H9 (cell line): Measurements from ENCODE around the gene CDH6. TPM values are rescaled to one million over a fixed set of nuclear protein-coding genes. Genes with fewer than 3 reads are reported as not detected.

ENCODE experiments used
- DNase-seq: peaks from one replicate; pipeline ENCODE4 v3.0.0-alpha.2; 2017
- H2AFZ ChIP-seq: one replicate; pipeline ENCODE4 v1.6.1; 2013; ENCODE audit warnings: mild to moderate bottlenecking, low read length, control low read depth, moderate library complexity
- H2AK5ac ChIP-seq: 2 replicates; pipeline ENCODE4 v1.6.1; 2013; ENCODE audit warnings: low read length, control low read depth, mixed read lengths; ENCODE audit not compliant: insufficient read length
- H2BK120ac ChIP-seq: one replicate; pipeline ENCODE4 v1.6.1; 2013; ENCODE audit warnings: low read depth, mild to moderate bottlenecking, low read length, control low read depth, inconsistent platforms; ENCODE audit not compliant: poor library complexity, severe bottlenecking
- H2BK12ac ChIP-seq: 2 replicates; pipeline ENCODE4 v1.6.1; 2013; ENCODE audit warnings: low read length, control low read depth, mixed read lengths, low read depth; ENCODE audit not compliant: insufficient read length
- H2BK15ac ChIP-seq: 2 replicates; pipeline ENCODE4 v1.6.1; 2013; ENCODE audit warnings: low read depth, low read length, control low read depth
- H2BK20ac ChIP-seq: one replicate; pipeline ENCODE4 v1.6.1; 2013; ENCODE audit warnings: low read depth, mild to moderate bottlenecking, low read length, control low read depth, inconsistent platforms; ENCODE audit not compliant: poor library complexity, severe bottlenecking
- H2BK5ac ChIP-seq: 2 replicates; pipeline ENCODE4 v1.6.1; 2013; ENCODE audit warnings: low read length, control low read depth, mixed read lengths; ENCODE audit not compliant: insufficient read length
- H3K14ac ChIP-seq: 2 replicates; pipeline ENCODE4 v1.6.1; 2013; ENCODE audit warnings: low read length, control low read depth; ENCODE audit not compliant: insufficient read depth
- H3K18ac ChIP-seq: 2 replicates; pipeline ENCODE4 v1.6.1; 2013; ENCODE audit warnings: low read depth, mild to moderate bottlenecking, mixed read lengths, low read length, control low read depth; ENCODE audit not compliant: insufficient read length
- H3K23ac ChIP-seq: 2 replicates; pipeline ENCODE4 v1.6.1; 2013; ENCODE audit warnings: low read length, control low read depth, mixed read lengths, low read depth; ENCODE audit not compliant: insufficient read length
- H3K23me2 ChIP-seq: 2 replicates; pipeline ENCODE4 v1.6.1; 2013; ENCODE audit warnings: low read depth, mild to moderate bottlenecking, mixed read lengths, low read length, control low read depth; ENCODE audit not compliant: insufficient read length, poor library complexity, severe bottlenecking
- H3K27ac ChIP-seq: 2 replicates; pipeline ENCODE4 v1.5.1; 2013; ENCODE audit warnings: low read length, control low read depth, mixed read lengths, low read depth; ENCODE audit not compliant: insufficient read length
- H3K27me3 ChIP-seq: 2 replicates; pipeline ENCODE4 v1.6.1; 2013; ENCODE audit warnings: low read length, control low read depth, inconsistent platforms; ENCODE audit not compliant: insufficient read depth
- H3K4ac ChIP-seq: 2 replicates; pipeline ENCODE4 v1.6.1; 2013; ENCODE audit warnings: low read depth, mild to moderate bottlenecking, control low read depth, inconsistent platforms, low read length, moderate library complexity
- H3K4me1 ChIP-seq: 2 replicates; pipeline ENCODE4 v1.6.1; 2013; ENCODE audit warnings: low read length, control low read depth, inconsistent platforms; ENCODE audit not compliant: insufficient read depth
- H3K4me2 ChIP-seq: 2 replicates; pipeline ENCODE4 v1.6.1; 2013; ENCODE audit warnings: low read length, control low read depth, mixed read lengths; ENCODE audit not compliant: insufficient read length, insufficient read depth
- H3K56ac ChIP-seq: 2 replicates; pipeline ENCODE4 v1.6.1; 2013; ENCODE audit warnings: low read depth, mild to moderate bottlenecking, mixed read lengths, low read length, control low read depth; ENCODE audit not compliant: insufficient read length
- H3K79me1 ChIP-seq: 2 replicates; pipeline ENCODE4 v1.6.1; 2013; ENCODE audit warnings: low read depth, mild to moderate bottlenecking, moderate library complexity, low read length, control low read depth, inconsistent platforms; ENCODE audit not compliant: insufficient read depth, poor library complexity, severe bottlenecking
- H3K79me2 ChIP-seq: 2 replicates; pipeline ENCODE4 v1.6.1; 2013; ENCODE audit warnings: low read length, control low read depth, inconsistent platforms; ENCODE audit not compliant: insufficient read depth
- H3K9ac ChIP-seq: 2 replicates; pipeline ENCODE4 v1.6.1; 2013; ENCODE audit warnings: low read length, control low read depth, mixed read lengths; ENCODE audit not compliant: insufficient read length; ENCODE audit errors: extremely low read depth
- H3K9me3 ChIP-seq: one replicate; pipeline ENCODE4 v1.6.1; 2013; ENCODE audit warnings: low read depth, low read length, inconsistent platforms; ENCODE audit not compliant: control insufficient read depth
- H3T11ph ChIP-seq: one replicate; pipeline ENCODE4 v1.6.1; 2013; ENCODE audit warnings: mild to moderate bottlenecking, low read length, control low read depth, inconsistent platforms
- H4K20me1 ChIP-seq: one replicate; pipeline ENCODE4 v1.6.1; 2013; ENCODE audit not compliant: control insufficient read depth, insufficient read length, insufficient read depth
- H4K5ac ChIP-seq: 2 replicates; pipeline ENCODE4 v1.6.1; 2013; ENCODE audit warnings: low read depth, mild to moderate bottlenecking, mixed read lengths, low read length, control low read depth; ENCODE audit not compliant: insufficient read length
- H4K8ac ChIP-seq: replicated peaks from 2 replicates; pipeline ENCODE4 v1.6.1; 2013; ENCODE audit warnings: low read length, control low read depth, mixed read lengths, low read depth; ENCODE audit not compliant: insufficient read length
- H4K91ac ChIP-seq: 2 replicates; pipeline ENCODE4 v1.6.1; 2013; ENCODE audit warnings: low read depth, mild to moderate bottlenecking, moderate library complexity, mixed read lengths, low read length, control low read depth; ENCODE audit not compliant: insufficient read length
- H3K27ac Mint-ChIP-seq, 3 experiments: 2 replicates in 2 of 3; 3 replicates in 1 of 3; pipeline ENCODE4 v1.8.0; 2020 to 2021; ENCODE audit warnings: mixed read lengths in 3 of 3, mild to moderate bottlenecking in 1 of 3, moderate library complexity in 1 of 3
- H3K27me3 Mint-ChIP-seq: 2 replicates; pipeline ENCODE4 v1.8.0; 2021; ENCODE audit warnings: low read depth, mild to moderate bottlenecking, moderate library complexity, mixed read lengths
- H3K36me3 Mint-ChIP-seq, 3 experiments: 2 replicates in 2 of 3; 3 replicates in 1 of 3; pipeline ENCODE4 v1.8.0; 2020 to 2021; ENCODE audit warnings: low read depth in 3 of 3, mixed read lengths in 3 of 3; ENCODE audit not compliant: insufficient read depth in 1 of 3
- H3K4me1 Mint-ChIP-seq, 2 experiments: 2 replicates each; pipeline ENCODE4 v1.8.0; 2020; ENCODE audit warnings: mixed read lengths in 2 of 2
- H3K4me3 Mint-ChIP-seq, 2 experiments: 2 replicates in 1 of 2; 3 replicates in 1 of 2; pipeline ENCODE4 v1.8.0; 2020 to 2021; ENCODE audit warnings: mild to moderate bottlenecking in 2 of 2, mixed read lengths in 2 of 2, moderate library complexity in 1 of 2
- H3K9me3 Mint-ChIP-seq, 2 experiments: 2 replicates in 1 of 2; 3 replicates in 1 of 2; pipeline ENCODE4 v1.8.0; 2020; ENCODE audit warnings: mild to moderate bottlenecking in 2 of 2, mixed read lengths in 2 of 2, moderate library complexity in 1 of 2
- WGBS: extraction: QIAGEN DNeasy Blood & Tissue Kit; methylation state at CpG from one replicate; pipeline ENCODE4 v1.1.7; 2013; ENCODE audit warnings: missing lambda C conversion rate, low lambda C conversion rate, mixed read lengths; ENCODE audit not compliant: insufficient read length; ENCODE audit errors: extremely low coverage; 5-methylcytosine and 5-hydroxymethylcytosine counted together
- total RNA-seq: library from RNA; stranded (reverse); gene quantifications from 2 replicates; pipeline ENCODE4 v1.2.1, GENCODE V29; 2021
- TF ChIP-seq, protein P1 (sequence below): fragments of 200-600 bp; sonication (generic); conservative IDR thresholded peaks from 3 replicates; pipeline ENCODE4 v1.8.0; 2021; ENCODE audit warnings: antibody characterized with exemption, mild to moderate bottlenecking

CDH6 gene
- total RNA-seq, 1 experiment from 2014 or later = 11.7 TPM

DNA sequence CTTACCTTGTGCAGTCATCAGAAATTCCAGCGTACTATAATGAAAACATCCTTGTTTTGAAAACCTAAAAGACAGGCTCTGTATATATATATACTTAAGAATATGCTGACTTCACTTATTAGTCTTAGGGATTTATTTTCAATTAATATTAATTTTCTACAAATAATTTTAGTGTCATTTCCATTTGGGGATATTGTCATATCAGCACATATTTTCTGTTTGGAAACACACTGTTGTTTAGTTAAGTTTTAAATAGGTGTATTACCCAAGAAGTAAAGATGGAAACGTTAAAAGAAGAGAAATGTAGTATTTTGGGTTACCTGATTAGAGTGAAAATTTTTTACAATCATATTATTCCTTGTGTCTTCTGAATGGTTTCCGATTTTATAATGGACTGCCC is 131.4 kb downstream of the CDH6 start:
- no peak overlapping the region for H2BK20ac ChIP-seq
- no peak overlapping the region for H2BK120ac ChIP-seq
- H3K36me3 Mint-ChIP-seq = no peaks in the 10 kb centered on the region
- no peak overlapping the region for H3K23ac ChIP-seq
- WGBS = 100% methylated on average over 1 of the region's 3 CpGs
- no peak overlapping the region for H3K4ac ChIP-seq
- no peak overlapping the region for H2BK15ac ChIP-seq
- no peak overlapping the region for H2AFZ ChIP-seq
- no peaks in the 10 kb centered on the region for H3K9me3 Mint-ChIP-seq
- H3K9me3 ChIP-seq = no peaks in the 10 kb centered on the region
- no peak for DNase-seq
- TF ChIP-seq, protein P1, sequence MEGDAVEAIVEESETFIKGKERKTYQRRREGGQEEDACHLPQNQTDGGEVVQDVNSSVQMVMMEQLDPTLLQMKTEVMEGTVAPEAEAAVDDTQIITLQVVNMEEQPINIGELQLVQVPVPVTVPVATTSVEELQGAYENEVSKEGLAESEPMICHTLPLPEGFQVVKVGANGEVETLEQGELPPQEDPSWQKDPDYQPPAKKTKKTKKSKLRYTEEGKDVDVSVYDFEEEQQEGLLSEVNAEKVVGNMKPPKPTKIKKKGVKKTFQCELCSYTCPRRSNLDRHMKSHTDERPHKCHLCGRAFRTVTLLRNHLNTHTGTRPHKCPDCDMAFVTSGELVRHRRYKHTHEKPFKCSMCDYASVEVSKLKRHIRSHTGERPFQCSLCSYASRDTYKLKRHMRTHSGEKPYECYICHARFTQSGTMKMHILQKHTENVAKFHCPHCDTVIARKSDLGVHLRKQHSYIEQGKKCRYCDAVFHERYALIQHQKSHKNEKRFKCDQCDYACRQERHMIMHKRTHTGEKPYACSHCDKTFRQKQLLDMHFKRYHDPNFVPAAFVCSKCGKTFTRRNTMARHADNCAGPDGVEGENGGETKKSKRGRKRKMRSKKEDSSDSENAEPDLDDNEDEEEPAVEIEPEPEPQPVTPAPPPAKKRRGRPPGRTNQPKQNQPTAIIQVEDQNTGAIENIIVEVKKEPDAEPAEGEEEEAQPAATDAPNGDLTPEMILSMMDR = no peak
- H3K23me2 ChIP-seq = no peaks in the 10 kb centered on the region
- H2BK5ac ChIP-seq = no peak overlapping the region
- no peak overlapping the region for H3K4me3 Mint-ChIP-seq
- no peak overlapping the region for H2BK12ac ChIP-seq
- H3K9ac ChIP-seq = no peak overlapping the region
- no peak overlapping the region for H3K14ac ChIP-seq
- H4K20me1 ChIP-seq = no peaks in the 10 kb centered on the region
- no peaks in the 10 kb centered on the region for H3K79me2 ChIP-seq
- H3K27ac Mint-ChIP-seq = 0 out of 7 replicates have a peak overlapping the region, but pooled peaks of 1 of the 3 experiments have one; percentile 29
- H4K91ac ChIP-seq = no peak overlapping the region
- no peaks in the 10 kb centered on the region for H3K27me3 Mint-ChIP-seq
- no peak overlapping the region for H4K8ac ChIP-seq
- no peak overlapping the region for H3T11ph ChIP-seq
- no peak overlapping the region for H2AK5ac ChIP-seq
- no peak overlapping the region for H3K4me2 ChIP-seq
- no peak overlapping the region for H3K18ac ChIP-seq
- no peak overlapping the region for H4K5ac ChIP-seq
- no peaks in the 10 kb centered on the region for H3K79me1 ChIP-seq
- no peaks in the 10 kb centered on the region for H3K4me1 ChIP-seq
- peaks cover 5 to 6% of the 10 kb centered on the region in 2 experiments; a peak in 3 of 4 replicates for H3K4me1 Mint-ChIP-seq
- no peak overlapping the region for H3K27ac ChIP-seq
- no peaks in the 10 kb centered on the region for H3K27me3 ChIP-seq
- no peak overlapping the region for H3K56ac ChIP-seq
